Lower leg skin (tissue), 4 donors: ENCODE data around the gene DCN. TPM values are rescaled to one million over a fixed set of nuclear protein-coding genes. Genes with fewer than 3 reads are reported as not detected.
A peak's percentile ranks its signal among the peaks of the same experiment; 100 is the strongest.

ENCODE experiments used
- DNase-seq, 2 donors: peaks; one replicate each; pipeline ENCODE4 v3.0.0-alpha.2; 2019; ENCODE audit warnings: low spot score in 2 of 2
- H3K4me3 ChIP-seq: fragments of 200-600 bp; sonication (generic); 2 replicates; pipeline ENCODE4 v1.5.1; 2017; ENCODE audit warnings: mild to moderate bottlenecking, low read depth; ENCODE audit not compliant: poor library complexity, severe bottlenecking
- CTCF ChIP-seq, 3 donors: fragments of 450-650 bp; IDR thresholded peaks; one replicate each; pipeline ENCODE4 v1.5.1; 2016; ENCODE audit warnings: antibody characterized with exemption in 3 of 3, mild to moderate bottlenecking in 3 of 3, moderate library complexity in 2 of 3
- POLR2A ChIP-seq, 2 donors: fragments of 450-650 bp; IDR thresholded peaks; one replicate each; pipeline ENCODE4 v1.6.1; 2016 to 2017; ENCODE audit warnings: antibody characterized with exemption in 2 of 2, mild to moderate bottlenecking in 1 of 2, moderate library complexity in 1 of 2
- WGBS, 2 donors: methylation state at CpG; one replicate each; pipeline ENCODE4 v1.1.5; 2018; 5-methylcytosine and 5-hydroxymethylcytosine counted together
- intact Hi-C: fragments of 100-400 bp; cut with DNase I; formaldehyde crosslinking; loops from one replicate; pipeline ENCODE4 v1.15.0; 2023; ENCODE audit warnings: low total_unique reads
- total RNA-seq, 4 donors: library from RNA; depleted of rRNA; stranded (reverse); fragments of >200 nt; gene quantifications; one replicate each; pipeline ENCODE4 v1.1.0, GENCODE V29; 2016

The DCN gene
- total RNA-seq, 4 donors from 2014 or later: 497 to 1,618 (median 522) TPM

GRCh38 chr12:91179315-91179714 lies 3.3 kb downstream of the DCN start:
- peak overlapping the region; percentile 23 for H3K4me3 ChIP-seq
- intact Hi-C loops: loop anchor here (10.0 kb wide), 1 partner anchor 145 kb away; no protein-coding TSS in a partner anchor
- no peak for TF ChIP-seq POLR2A (IDR thresholded peaks at IDR 0.05)
- TF ChIP-seq CTCF (IDR thresholded peaks at IDR 0.05): no peak
- WGBS, 2 donors: 26 to 27% methylated on average over 7 of the region's 7 CpGs
- DNase-seq: peak in 1 of 2 donors; percentile 64

- intact Hi-C loops: loop anchor here (10.0 kb wide), 1 partner anchor 146 kb away; no protein-coding TSS in a partner anchor
- WGBS, 2 donors: 27 to 28% methylated on average over 1 of the region's 1 CpG
- TF ChIP-seq POLR2A (IDR thresholded peaks at IDR 0.05) (no peak), CTCF (IDR thresholded peaks at IDR 0.05) (no peak)
- DNase-seq: no peak
- H3K4me3 ChIP-seq: peak overlapping the region; percentile 23
These were observed 3.8 kb downstream of the DCN start for GRCh38 chr12:91178781-91179180.

- TF ChIP-seq POLR2A (IDR thresholded peaks at IDR 0.05) (no peak), CTCF (IDR thresholded peaks at IDR 0.05) (no peak)
- DNase-seq: no peak
- WGBS, 2 donors: 15 to 16% methylated on average over 7 of the region's 7 CpGs
- intact Hi-C loops: loop anchor here (10.0 kb wide), 1 partner anchor 147 kb away; no protein-coding TSS in a partner anchor
- H3K4me3 ChIP-seq: peak overlapping the region; percentile 28
These were observed 4.5 kb downstream of the DCN start for GRCh38 chr12:91178139-91178561.

GRCh38 chr12:91177381-91177780 lies 5.2 kb downstream of the DCN start:
- no peak overlapping the region for H3K4me3 ChIP-seq
- DNase-seq: no peak
- intact Hi-C loops: loop anchor here (10.0 kb wide), 1 partner anchor 147 kb away; no protein-coding TSS in a partner anchor
- WGBS, 2 donors: 65 to 70% methylated on average over 1 of the region's 1 CpG
- TF ChIP-seq POLR2A (IDR thresholded peaks at IDR 0.05) (no peak), CTCF (IDR thresholded peaks at IDR 0.05) (no peak)

- TF ChIP-seq CTCF (IDR thresholded peaks at IDR 0.05) (no peak), POLR2A (IDR thresholded peaks at IDR 0.05) (no peak)
- WGBS, 2 donors: 61 to 71% methylated on average over 3 of the region's 3 CpGs
- intact Hi-C loops: loop anchor here (10.0 kb wide), 1 partner anchor 148 kb away; no protein-coding TSS in a partner anchor
- peak overlapping the region; percentile 12 for H3K4me3 ChIP-seq
- no peak for DNase-seq
These were observed 5.7 kb downstream of the DCN start for GRCh38 chr12:91176915-91177314.

GRCh38 chr12:91176358-91176757 lies 6.3 kb downstream of the DCN start:
- WGBS, 2 donors: 63% methylated on average over 2 of the region's 2 CpGs
- intact Hi-C loops: loop anchor here (10.0 kb wide), 1 partner anchor 148 kb away; no protein-coding TSS in a partner anchor
- no peak overlapping the region for H3K4me3 ChIP-seq

More at GRCh38 chr12:91176358-91176757, 6.3 kb downstream of the DCN start:
- DNase-seq: no peak
- TF ChIP-seq CTCF (IDR thresholded peaks at IDR 0.05) (no peak), POLR2A (IDR thresholded peaks at IDR 0.05) (no peak)
